ENCODE results near the gene HIPK3.

GRCh38 chr11:33334627-33335026 lies 77.4 kb downstream of the HIPK3 start:
- TF ChIP-seq POLR2AphosphoS5 (IDR thresholded peaks at IDR 0.05; ENCODE audit: borderline replicate concordance, low read depth, low read length): no peak
- TF ChIP-seq EZH2 (IDR thresholded peaks at IDR 0.05): no peak
